SK-N-MC (cell line): ENCODE results near the gene LEAP2.

Experiments used
- DNase-seq: peaks from one replicate; pipeline ENCODE4 v3.0.0-alpha.2; 2011; ENCODE audit warnings: low read depth, low spot score
- H3K27ac ChIP-seq: fragments of 200-600 bp; sonication (generic); 2 replicates; pipeline ENCODE4 v1.5.1; 2016; ENCODE audit warnings: mixed run types
- H3K36me3 ChIP-seq: fragments of 200-600 bp; sonication (generic); 2 replicates; pipeline ENCODE4 v1.6.1; 2017; ENCODE audit warnings: antibody characterized with exemption, low read length, mixed read lengths; ENCODE audit not compliant: insufficient read depth
- H3K4me3 ChIP-seq: fragments of 200-600 bp; sonication (generic); 2 replicates; pipeline ENCODE4 v1.5.1; 2016
- H3K9ac ChIP-seq: fragments of 200-600 bp; sonication (generic); 2 replicates; pipeline ENCODE4 v1.8.0; 2017; ENCODE audit warnings: mixed run types, mixed read lengths; ENCODE audit not compliant: insufficient read length
- H3K9me3 ChIP-seq: fragments of 200-600 bp; sonication (generic); 2 replicates; pipeline ENCODE4 v1.6.1; 2017; ENCODE audit warnings: low read depth, mild to moderate bottlenecking, antibody characterized with exemption, low read length, moderate library complexity, mixed read lengths
- EZH2 ChIP-seq: fragments of 200-600 bp; sonication (generic); IDR thresholded peaks from one replicate; pipeline ENCODE4 v1.6.1; 2017; ENCODE audit warnings: antibody characterized with exemption
- FOXP2 ChIP-seq: optimal IDR thresholded peaks from 2 replicates; pipeline ENCODE3; 2011; ENCODE audit warnings: mild to moderate bottlenecking, moderate library complexity; ENCODE audit not compliant: insufficient read depth; ENCODE audit errors: extremely low read length, control extremely low read depth
- POLR2AphosphoS5 ChIP-seq: IDR thresholded peaks from 2 replicates; pipeline ENCODE4 v1.6.1; 2012; ENCODE audit warnings: mild to moderate bottlenecking, low read depth, low read length, borderline replicate concordance

Gene LEAP2

DNA sequence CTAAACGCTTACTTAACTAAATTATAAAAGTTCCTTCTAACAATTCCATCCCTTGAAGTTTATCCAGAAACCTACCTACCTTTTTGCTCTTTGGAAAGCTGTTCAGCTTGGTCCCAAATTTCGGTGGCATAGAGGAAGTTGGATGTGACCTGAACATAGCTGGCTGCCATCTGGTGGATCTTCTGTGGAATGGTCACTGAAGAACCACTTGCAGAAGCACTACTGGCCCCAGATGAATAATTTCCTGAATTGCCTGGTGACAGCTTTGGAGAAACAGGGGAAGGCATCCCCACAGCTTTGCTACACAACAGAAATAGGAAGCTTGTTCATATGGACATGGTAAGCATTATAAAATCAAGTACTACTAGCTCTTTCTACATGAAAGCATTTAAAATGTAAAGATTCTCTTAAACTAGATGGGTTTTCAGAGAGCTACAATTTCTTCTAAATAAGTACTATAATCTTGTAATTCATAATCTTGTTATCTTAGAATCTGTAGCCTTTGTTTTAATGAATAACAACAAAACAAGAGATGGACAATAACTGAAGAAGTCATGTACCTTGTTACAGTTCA lies 9.9 kb downstream of the LEAP2 start:
- Histone ChIP-seq H3K36me3 (peaks cover 78% of the 10 kb centered on the region), H3K4me3 (no peak overlapping the region), H3K9me3 (no peaks in the 10 kb centered on the region), H3K27ac (no peak overlapping the region), H3K9ac (no peak overlapping the region)
- no peak for DNase-seq
- TF ChIP-seq POLR2AphosphoS5 (no peak), FOXP2 (no peak), EZH2 (no peak)

DNA sequence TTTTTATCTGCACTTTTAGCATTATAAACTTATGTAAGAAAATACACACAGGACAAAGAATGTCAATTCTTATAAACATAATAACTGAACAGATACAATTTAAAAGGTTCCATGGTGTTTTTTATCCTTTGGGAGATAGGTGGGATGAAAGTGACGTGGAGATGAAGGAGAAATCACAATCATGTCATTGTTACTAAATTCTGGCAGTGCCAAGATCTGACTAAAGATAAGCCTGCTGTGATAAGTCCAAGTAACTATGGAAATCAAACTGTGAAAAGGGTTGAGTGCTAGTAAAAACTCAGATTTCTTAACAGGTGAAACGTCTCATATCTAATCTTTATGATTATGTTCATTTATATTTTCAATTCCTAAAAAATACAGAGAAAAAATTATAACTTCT lies 11.1 kb downstream of the LEAP2 start:
- no peak for TF ChIP-seq POLR2AphosphoS5
- no peak for TF ChIP-seq FOXP2
- no peak for TF ChIP-seq EZH2
- no peak overlapping the region for H3K27ac ChIP-seq
- no peak overlapping the region for H3K4me3 ChIP-seq
- peaks cover 77% of the 10 kb centered on the region for H3K36me3 ChIP-seq
- H3K9ac ChIP-seq: no peak overlapping the region
- DNase-seq: no peak
- no peaks in the 10 kb centered on the region for H3K9me3 ChIP-seq

DNA sequence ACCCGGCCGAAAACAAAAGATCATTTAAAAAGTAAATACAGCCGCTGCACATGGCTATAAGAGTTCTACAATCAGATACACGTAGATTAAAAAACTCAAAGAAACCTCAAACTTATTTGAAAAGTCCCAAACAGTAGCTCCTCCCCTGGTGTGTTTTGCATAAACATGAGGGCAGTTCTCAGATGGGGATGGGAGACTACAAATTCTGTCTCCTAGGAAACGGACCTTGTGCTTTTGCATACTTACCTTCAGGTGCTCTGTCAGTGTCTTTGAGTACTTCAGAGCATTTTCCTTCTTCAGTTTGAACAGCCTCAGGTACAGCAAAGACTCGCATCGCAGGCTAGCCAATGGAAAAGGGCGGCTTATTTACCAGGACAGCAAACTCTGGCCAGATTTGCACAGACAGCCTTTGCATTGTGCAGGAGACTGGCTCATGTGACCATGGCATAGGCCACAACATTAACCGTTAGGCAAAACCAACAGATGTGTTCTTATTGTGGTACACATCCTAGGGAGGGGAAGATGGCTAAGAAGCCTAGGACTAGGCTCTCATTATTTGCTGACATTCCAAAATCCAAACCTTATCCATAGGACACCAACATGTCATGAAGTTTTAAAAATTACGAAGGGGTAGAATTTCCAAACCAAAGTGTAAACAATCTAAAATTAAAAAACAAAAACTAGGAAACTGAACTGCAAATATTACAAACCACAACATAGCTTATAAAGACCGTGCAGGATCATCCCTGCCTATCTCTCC lies 12.8 kb downstream of the LEAP2 start:
- no peaks in the 10 kb centered on the region for H3K9me3 ChIP-seq
- no peak overlapping the region for H3K9ac ChIP-seq
- TF ChIP-seq EZH2 (no peak), FOXP2 (no peak), POLR2AphosphoS5 (no peak)
- H3K36me3 ChIP-seq: peaks cover 71% of the 10 kb centered on the region
- H3K4me3 ChIP-seq: no peak overlapping the region
- H3K27ac ChIP-seq: no peak overlapping the region
- DNase-seq: no peak

DNA sequence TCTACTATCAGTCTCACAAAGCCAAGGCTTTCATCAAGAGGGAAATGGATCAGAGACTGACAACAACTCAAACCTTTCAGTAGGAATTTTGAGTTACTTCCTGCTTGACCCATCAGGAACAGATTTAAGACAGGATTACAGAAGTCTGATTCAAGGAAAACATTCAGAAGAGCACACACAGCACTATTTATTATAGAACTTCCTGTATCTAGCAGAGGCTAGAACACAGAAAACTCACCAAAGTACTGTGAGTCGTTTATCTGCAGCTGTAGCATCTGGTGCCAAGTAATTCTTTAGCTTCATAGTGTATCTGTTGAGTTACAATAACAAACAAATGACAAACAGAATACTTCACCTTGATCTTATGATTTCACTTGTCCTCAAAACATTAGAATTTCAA lies 13.8 kb downstream of the LEAP2 start:
- Histone ChIP-seq H3K27ac (no peak overlapping the region), H3K9ac (no peak overlapping the region), H3K4me3 (no peak overlapping the region), H3K9me3 (no peaks in the 10 kb centered on the region), H3K36me3 (peaks cover 73% of the 10 kb centered on the region)
- no peak for DNase-seq
- TF ChIP-seq EZH2 (no peak), POLR2AphosphoS5 (no peak), FOXP2 (no peak)

DNA sequence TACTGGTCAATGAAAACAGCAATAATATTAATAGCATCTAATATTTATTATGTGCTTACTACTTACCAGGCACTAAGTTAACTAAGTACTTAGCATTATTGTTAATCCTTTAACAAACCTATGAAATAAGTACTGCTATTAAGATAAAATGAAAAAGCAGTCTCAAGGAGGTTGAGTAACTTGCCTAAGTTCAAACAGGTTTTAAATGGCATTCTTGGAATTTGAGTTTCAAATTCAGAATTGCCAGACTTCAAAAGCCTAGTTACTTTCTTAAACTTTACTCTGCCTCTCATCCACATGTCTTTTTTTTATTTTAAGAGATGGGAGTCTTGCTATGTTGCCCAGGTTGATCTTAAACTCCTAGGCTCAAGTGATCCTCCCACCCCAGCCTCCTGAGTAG lies 16.0 kb downstream of the LEAP2 start:
- H3K9ac ChIP-seq: no peak overlapping the region
- no peak overlapping the region for H3K27ac ChIP-seq
- no peak overlapping the region for H3K4me3 ChIP-seq
- no peak for DNase-seq
- no peaks in the 10 kb centered on the region for H3K9me3 ChIP-seq
- peaks cover 72% of the 10 kb centered on the region for H3K36me3 ChIP-seq
- TF ChIP-seq EZH2 (no peak), POLR2AphosphoS5 (no peak), FOXP2 (no peak)

DNA sequence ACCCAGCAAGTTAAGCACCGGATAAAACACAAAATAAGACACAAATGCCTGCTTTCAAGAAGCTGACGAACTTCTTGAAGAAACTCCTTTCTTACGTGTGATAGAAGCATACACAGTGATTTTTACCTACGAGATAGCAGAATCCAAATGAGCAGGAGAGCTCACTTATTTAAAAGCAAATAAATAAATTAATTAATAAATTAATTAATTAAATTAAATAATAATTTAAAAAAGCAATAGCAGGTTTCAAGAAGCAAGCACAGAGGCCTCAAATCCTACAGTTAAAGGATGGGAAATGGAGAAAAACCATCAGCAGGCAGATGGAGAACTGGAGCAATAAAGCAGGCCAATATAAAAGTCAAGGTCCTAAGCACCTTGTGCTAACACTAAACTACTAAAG lies 17.3 kb downstream of the LEAP2 start:
- Histone ChIP-seq H3K36me3 (peaks cover 80% of the 10 kb centered on the region), H3K27ac (no peak overlapping the region), H3K9me3 (no peaks in the 10 kb centered on the region), H3K9ac (no peak overlapping the region), H3K4me3 (no peak overlapping the region)
- no peak for DNase-seq
- TF ChIP-seq POLR2AphosphoS5: no peak

DNA sequence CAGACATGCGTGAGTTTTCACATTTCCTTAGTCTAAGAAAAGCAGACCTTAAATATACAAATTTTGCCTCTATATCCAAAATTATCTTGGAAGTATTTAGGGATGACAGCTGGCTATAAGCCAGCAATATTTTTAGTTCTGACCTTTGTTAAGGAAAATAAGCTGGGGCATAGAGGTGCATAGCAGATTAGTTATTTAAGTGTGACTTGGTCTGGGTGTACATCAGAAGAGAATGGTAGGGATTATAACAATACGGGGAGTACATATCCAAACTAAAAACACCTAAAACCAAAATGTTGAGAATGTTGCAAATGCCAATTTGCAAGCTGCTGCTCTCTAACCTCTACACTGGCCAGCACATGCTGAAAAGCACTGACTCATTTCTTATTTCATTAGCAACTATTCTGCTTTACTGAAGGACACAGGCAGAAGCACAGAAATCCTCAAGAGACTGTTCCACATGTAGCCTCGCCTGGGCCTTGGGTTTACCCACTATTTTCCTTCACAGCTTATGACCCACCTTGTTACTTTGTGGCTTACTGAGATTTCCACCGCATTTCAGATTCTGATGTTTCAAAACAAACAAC lies 22.3 kb downstream of the LEAP2 start:
- TF ChIP-seq FOXP2 (no peak), POLR2AphosphoS5 (no peak), EZH2 (no peak)
- Histone ChIP-seq H3K9me3 (no peaks in the 10 kb centered on the region), H3K36me3 (peaks cover 74% of the 10 kb centered on the region), H3K27ac (no peak overlapping the region), H3K9ac (no peak overlapping the region), H3K4me3 (no peak overlapping the region)
- no peak for DNase-seq

DNA sequence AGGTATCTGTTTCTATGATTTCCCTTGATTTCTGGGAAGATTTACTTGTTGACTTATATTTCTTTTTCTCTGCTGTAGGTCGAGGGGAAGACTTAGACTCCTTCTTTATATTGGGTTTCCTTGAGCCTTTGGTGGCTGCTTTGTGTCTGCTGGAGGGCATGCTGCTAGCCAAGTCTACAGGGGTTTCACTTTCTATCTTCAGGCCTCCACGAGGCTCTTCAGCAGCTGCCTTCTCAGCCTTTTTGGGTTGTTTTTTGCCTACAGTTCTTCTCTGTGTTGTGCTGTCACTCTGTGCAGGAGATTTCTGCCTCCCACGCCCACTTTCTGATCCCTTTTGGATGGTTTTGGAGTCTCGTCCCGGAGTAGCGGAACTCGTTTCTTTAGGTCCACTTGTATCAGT lies 23.2 kb downstream of the LEAP2 start:
- TF ChIP-seq FOXP2: no peak
- no peak for TF ChIP-seq POLR2AphosphoS5
- TF ChIP-seq EZH2: no peak
- no peak overlapping the region for H3K4me3 ChIP-seq
- H3K9me3 ChIP-seq: no peaks in the 10 kb centered on the region
- no peak overlapping the region for H3K27ac ChIP-seq
- DNase-seq: no peak
- peaks cover 75% of the 10 kb centered on the region for H3K36me3 ChIP-seq
- no peak overlapping the region for H3K9ac ChIP-seq
